Muscle layer of duodenum (tissue), 2 donors: ENCODE measurements around the gene DNAH6.
"Not testable (repeated sequence)": the region's sequence is repeated elsewhere in the genome, so short reads cannot be mapped to it uniquely, and the experiment has no call there.

Experiments
- H3K27ac ChIP-seq: one replicate; pipeline ENCODE4 v1.7.0; 2013; ENCODE audit warnings: mild to moderate bottlenecking, low read length
- H3K27me3 ChIP-seq: one replicate; pipeline ENCODE4 v1.7.0; 2013; ENCODE audit warnings: low read depth, mild to moderate bottlenecking, control low read depth, low read length
- H3K36me3 ChIP-seq, 2 donors: one replicate each; pipeline ENCODE4 v1.7.0; 2013; ENCODE audit warnings: low read length in 2 of 2, control low read depth in 1 of 2, mild to moderate bottlenecking in 1 of 2; ENCODE audit not compliant: insufficient read depth in 2 of 2, control insufficient read depth in 1 of 2
- H3K4me1 ChIP-seq, 2 donors: one replicate each; pipeline ENCODE4 v1.7.0; 2013; ENCODE audit warnings: low read length in 2 of 2, mild to moderate bottlenecking in 2 of 2, control low read depth in 1 of 2, moderate library complexity in 1 of 2; ENCODE audit not compliant: insufficient read depth in 2 of 2, control insufficient read depth in 1 of 2
- H3K4me3 ChIP-seq, 2 donors: one replicate each; pipeline ENCODE4 v1.7.0; 2013; ENCODE audit warnings: low read length in 2 of 2, low read depth in 1 of 2, mild to moderate bottlenecking in 1 of 2
- H3K9me3 ChIP-seq, 2 donors: one replicate each; pipeline ENCODE4 v1.7.0; 2013; ENCODE audit warnings: low read length in 2 of 2, control low read depth in 1 of 2, mild to moderate bottlenecking in 1 of 2; ENCODE audit not compliant: control insufficient read depth in 1 of 2
- donor health status: healthy.

DNAH6 gene

DNA sequence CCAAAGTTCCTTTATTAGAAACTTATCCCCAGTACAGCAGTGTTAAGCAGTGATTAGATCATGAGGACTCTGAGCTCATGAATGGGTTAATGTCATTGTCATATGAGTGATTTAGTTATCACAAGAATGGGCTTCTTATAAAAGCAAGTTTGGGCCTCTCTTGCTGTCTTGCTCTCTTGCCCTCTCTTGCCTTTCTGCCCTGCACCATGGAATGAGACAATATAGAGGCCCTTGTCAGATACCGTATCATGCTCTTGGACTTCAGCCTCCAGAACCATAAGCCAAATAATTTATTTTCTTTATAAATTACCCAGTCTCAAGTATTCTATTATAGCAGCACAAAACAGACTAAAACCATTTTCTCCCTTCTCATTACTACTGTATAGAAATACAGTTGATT is 238.8 kb downstream of the DNAH6 start:
- H3K9me3 ChIP-seq, result peaks cover 0 to 6% of the 10 kb centered on the region in 2 donors
- no peaks in the 10 kb centered on the region for H3K27me3 ChIP-seq
- no peaks in the 10 kb centered on the region for H3K4me1 ChIP-seq
- H3K36me3 ChIP-seq, result no peaks in the 10 kb centered on the region
- H3K27ac ChIP-seq, result no peak overlapping the region
- H3K4me3 ChIP-seq, result no peak overlapping the region

DNA sequence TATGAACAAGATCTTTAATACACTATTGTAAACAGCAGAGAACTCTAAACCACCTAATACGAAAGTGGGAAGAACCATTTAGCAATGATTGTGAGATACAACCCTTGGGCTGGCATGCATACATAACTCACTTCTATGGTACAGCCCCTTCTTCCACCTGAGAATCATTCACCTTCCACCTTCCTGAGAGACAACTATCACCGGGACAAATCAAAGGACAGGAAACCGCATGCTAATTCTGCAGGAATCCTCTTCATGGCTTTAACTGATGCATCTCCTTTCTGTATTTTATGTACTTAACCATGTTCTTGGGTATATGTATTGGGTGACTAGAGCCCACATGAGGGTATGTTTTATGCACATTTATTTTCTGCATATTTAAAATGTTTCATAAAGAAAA is 241.3 kb downstream of the DNAH6 start:
- H3K4me3 ChIP-seq, result no peak overlapping the region
- no peaks in the 10 kb centered on the region for H3K27me3 ChIP-seq
- H3K36me3 ChIP-seq, result no peaks in the 10 kb centered on the region
- H3K9me3 ChIP-seq, result peaks cover 0 to 6% of the 10 kb centered on the region in 2 donors
- H3K27ac ChIP-seq, result no peak overlapping the region
- no peaks in the 10 kb centered on the region for H3K4me1 ChIP-seq

DNA sequence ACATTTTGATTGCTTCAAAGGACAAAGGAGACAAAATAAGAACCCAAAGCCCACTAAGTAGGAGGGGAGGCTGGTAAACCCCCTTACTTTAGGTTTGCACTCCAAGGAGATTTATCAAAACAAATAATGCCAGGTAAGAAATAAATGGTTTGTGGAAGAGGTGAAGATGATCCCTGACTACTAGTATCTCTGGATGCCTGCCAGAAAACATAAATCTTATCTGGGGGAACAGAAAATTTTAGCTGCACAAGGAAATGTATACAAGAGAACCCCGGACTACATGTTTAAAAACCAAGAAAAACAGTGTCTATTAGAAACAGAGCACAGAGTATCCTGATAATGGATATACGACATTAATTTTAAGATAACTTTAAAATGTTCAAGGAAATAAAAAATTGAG is 250.5 kb downstream of the DNAH6 start:
- Histone ChIP-seq H3K27ac (no peak overlapping the region), H3K36me3 (no peaks in the 10 kb centered on the region), H3K9me3 (peaks cover 5 to 12% of the 10 kb centered on the region in 2 donors), H3K4me3 (no peak overlapping the region), H3K4me1 (no peaks in the 10 kb centered on the region), H3K27me3 (no peaks in the 10 kb centered on the region)

DNA sequence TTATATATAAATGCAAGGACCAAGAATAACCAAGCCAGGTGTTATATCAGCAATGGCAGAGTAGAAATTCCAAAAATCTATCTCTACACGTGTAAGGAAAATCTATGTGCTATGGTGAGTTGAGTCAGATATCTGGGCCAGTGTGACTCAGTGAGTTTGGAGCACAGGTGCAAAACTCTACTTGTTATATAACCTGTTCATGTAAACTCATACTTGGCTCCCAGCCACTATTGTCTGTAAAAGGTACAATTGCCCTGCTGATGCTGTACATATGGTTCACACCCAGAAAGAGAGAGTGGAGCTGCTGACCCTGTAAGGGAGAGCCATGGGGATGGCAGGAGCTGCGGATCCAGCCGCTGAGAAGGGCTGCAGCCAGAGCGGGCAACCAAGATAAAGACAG is 252.5 kb downstream of the DNAH6 start:
- H3K27me3 ChIP-seq, result no peaks in the 10 kb centered on the region
- H3K9me3 ChIP-seq, result peaks cover 8 to 12% of the 10 kb centered on the region in 2 donors
- H3K27ac ChIP-seq, result no peak overlapping the region
- no peaks in the 10 kb centered on the region for H3K4me1 ChIP-seq
- no peaks in the 10 kb centered on the region for H3K36me3 ChIP-seq
- no peak overlapping the region for H3K4me3 ChIP-seq

DNA sequence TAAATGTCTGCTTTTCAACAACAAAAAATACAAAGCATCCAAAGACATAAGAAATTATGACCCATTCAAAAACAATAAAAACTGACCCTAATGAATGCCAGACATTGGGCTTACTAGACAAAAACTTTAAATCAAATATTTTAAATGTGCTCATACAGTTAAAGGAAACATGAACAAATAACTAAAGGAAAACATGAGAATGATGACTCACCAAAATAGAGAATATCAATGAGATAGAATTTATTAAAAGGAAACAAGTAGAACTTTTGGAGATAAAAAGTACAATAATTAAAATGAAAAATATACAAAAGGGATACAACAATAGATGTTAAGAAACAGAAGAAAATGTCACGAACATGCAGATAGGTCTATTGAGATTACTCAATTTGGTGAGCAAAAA is 254.0 kb downstream of the DNAH6 start:
- H3K27me3 ChIP-seq, result no peaks in the 10 kb centered on the region
- no peak overlapping the region for H3K4me3 ChIP-seq
- peaks cover 8 to 21% of the 10 kb centered on the region in 2 donors for H3K9me3 ChIP-seq
- H3K4me1 ChIP-seq, result no peaks in the 10 kb centered on the region
- H3K27ac ChIP-seq, result no peak overlapping the region
- no peaks in the 10 kb centered on the region for H3K36me3 ChIP-seq

DNA sequence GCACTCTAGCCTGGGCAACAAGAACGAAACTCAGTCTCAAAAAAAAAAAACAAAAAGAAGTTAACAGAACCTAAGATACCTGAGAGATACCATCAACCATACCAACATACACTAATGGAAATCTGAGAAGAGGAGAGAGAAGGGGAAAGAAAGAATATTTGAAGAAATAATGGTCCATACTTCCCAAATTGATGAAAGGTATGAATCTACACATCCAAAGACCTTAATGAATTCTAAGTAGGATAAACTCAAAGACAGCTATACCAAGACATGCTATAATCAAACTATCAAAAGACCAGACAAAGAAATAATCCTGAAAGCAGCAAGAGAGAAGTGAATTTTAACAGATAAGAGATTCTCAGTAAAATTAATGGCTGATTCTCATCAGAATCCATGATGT is 255.0 kb downstream of the DNAH6 start:
- H3K27ac ChIP-seq, result no peak overlapping the region
- no peaks in the 10 kb centered on the region for H3K27me3 ChIP-seq
- H3K36me3 ChIP-seq, result no peaks in the 10 kb centered on the region
- H3K4me1 ChIP-seq, result no peaks in the 10 kb centered on the region
- H3K4me3 ChIP-seq, result no peak overlapping the region
- peaks cover 8 to 25% of the 10 kb centered on the region in 2 donors for H3K9me3 ChIP-seq

DNA sequence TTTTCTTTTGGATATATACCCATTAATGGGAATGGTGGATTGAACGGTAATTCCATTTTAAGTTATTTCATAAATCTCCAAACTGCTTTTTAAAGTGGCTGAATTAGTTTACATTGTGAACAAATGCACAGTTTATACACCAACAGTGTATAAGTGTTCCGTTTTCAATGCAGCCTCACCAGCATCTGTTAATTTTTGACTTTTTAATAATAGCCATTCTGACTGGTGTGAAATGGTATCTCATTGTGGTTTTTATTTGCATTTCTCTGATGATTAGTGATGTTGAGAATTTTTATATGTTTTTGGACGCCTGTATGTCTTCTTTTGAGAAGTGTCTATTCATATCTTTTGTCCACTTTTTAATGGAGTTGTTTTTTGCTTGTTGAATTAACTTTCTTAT is 257.3 kb downstream of the DNAH6 start:
- H3K9me3 ChIP-seq, result peaks cover 8 to 25% of the 10 kb centered on the region in 2 donors

DNA sequence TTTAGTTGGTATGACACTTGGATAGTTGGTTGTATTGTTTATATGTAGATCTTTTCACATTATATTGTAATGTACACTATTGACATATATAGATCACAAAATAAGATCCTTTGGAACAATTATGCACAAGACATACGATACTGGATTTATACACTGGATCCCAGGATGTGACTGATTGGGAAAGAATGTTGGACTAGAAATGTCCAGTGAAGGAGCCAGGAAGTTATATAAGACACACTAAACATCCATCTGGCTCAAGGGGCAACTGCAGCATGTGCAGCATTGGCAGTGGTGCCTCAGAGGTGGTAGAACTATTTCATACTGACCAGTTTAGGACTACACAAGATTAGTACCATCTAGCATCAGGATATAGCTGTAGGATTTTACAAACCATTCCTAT is 259.7 kb downstream of the DNAH6 start:
- Histone ChIP-seq H3K27me3 (no peaks in the 10 kb centered on the region), H3K36me3 (no peaks in the 10 kb centered on the region), H3K4me1 (no peaks in the 10 kb centered on the region), H3K9me3 (peaks cover 8 to 19% of the 10 kb centered on the region in 2 donors), H3K4me3 (no peak overlapping the region), H3K27ac (no peak overlapping the region)

More for the DNA sequence above, 257.3 kb downstream of the DNAH6 start:
- H3K4me1 ChIP-seq, H3K27ac ChIP-seq, H3K4me3 ChIP-seq, H3K27me3 ChIP-seq, H3K36me3 ChIP-seq: not testable (repeated sequence)

DNA sequence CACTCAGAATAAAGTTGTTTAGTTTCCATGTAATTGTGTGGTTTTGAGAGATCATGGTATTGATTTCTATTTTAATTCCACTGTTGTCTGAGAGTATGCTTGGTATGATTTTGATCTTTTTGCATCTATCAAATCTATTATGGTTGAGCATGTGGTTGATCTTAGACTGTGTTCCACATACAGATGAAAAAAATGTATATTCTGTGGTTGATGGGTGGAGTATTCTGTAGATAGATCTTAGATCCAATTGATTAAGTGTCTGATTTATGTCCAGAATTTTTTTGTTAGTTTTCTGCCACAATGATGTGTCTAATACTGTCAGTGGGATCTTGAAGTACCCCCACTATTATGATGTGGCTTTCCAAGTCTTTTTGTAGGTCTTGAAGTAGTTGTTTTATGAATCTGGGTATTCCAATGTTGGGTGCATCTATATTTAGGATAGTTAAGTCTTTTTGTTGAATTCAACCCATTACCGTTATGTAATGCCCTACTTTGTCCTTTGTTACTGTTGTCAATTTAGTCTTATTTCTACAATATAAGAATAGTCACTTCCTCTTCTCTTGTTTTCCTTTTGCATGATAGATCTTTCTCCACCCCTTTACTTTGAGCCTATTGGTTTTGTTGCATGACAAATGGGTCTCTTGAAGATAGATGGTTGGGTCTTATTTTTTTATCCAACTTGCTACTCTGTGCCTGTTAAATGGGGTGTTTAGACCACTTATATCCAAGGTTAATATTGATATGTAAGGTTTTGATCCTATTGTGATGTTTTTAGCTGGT is 262.8 kb downstream of the DNAH6 start:
- no peaks in the 10 kb centered on the region for H3K36me3 ChIP-seq
- H3K4me3 ChIP-seq, result no peak overlapping the region
- H3K27ac ChIP-seq, result no peak overlapping the region
- H3K27me3 ChIP-seq, result no peaks in the 10 kb centered on the region
- no peaks in the 10 kb centered on the region for H3K4me1 ChIP-seq
- H3K9me3 ChIP-seq, result peaks cover 0 to 12% of the 10 kb centered on the region in 2 donors

DNA sequence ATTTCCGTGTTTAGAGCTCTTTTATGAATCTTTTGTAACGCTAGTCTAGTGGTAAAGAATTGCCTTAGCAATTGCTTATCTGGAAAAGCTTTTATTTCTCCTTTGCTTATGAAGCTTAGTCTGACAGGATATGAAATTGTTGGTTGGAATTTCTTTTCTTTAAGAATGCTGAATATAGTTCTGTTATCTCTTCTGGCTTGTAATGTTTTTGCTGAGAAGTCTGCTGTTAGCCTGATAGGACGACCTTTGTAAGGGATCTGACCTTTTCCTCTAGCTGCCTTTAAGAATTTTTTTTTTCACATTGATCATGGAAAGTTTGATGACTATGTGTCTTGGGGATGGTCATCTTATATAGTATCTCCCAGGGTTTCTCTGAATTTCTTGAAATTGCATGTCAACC is 263.5 kb downstream of the DNAH6 start:
- Histone ChIP-seq H3K27me3 (no peaks in the 10 kb centered on the region), H3K9me3 (peaks cover 0 to 7% of the 10 kb centered on the region in 2 donors), H3K27ac (no peak overlapping the region), H3K4me3 (no peak overlapping the region), H3K36me3 (no peaks in the 10 kb centered on the region), H3K4me1 (no peaks in the 10 kb centered on the region)

DNA sequence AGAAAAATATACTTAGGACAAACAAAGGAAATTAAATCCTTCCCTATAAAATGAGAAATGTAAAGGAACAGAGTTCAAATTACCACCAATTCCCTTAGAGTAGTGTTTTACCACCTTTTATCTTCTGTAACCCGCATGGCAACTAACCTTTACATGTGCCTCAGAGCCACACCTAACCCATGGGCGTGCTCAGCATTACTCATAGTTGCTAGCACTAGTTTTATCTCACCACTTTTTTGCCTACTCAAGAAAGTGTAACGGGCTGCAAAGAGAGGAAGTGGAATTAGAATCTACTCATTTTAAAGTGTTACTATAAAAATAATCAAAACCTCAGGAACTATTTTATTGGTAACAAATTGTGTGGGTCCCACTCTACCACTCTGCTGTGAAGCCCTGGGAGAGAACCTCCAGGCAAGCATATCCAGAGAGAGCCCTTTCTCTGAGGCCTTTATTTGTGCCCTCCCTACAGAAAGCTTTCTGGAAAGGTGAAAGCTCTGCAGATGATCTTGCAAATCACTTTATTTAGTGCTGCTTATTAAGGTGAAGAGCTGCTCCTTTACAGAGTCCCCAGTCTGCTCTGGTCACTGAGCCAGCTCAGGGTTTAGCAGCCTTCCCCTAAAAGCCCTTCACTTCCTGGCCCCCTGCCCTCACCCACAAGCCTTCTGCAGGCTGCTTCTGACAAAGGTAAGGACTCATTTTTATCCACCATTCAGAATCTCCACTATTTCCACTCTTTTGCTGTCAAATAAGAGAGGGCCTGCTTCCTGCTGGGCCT is 265.8 kb downstream of the DNAH6 start:
- no peak overlapping the region for H3K27ac ChIP-seq
- no peaks in the 10 kb centered on the region for H3K27me3 ChIP-seq
- H3K36me3 ChIP-seq, result no peaks in the 10 kb centered on the region
- H3K4me1 ChIP-seq, result no peaks in the 10 kb centered on the region
- no peaks in the 10 kb centered on the region for H3K9me3 ChIP-seq
- H3K4me3 ChIP-seq, result no peak overlapping the region
